Muscle layer of duodenum (tissue), 2 donors: ENCODE results near the gene RNF126.
"Not testable (repeated sequence)": the region's sequence is repeated elsewhere in the genome, so short reads cannot be mapped to it uniquely, and the experiment has no call there.

Experiments
- H3K27ac ChIP-seq: one replicate; pipeline ENCODE4 v1.7.0; 2013; ENCODE audit warnings: mild to moderate bottlenecking, low read length
- H3K27me3 ChIP-seq: one replicate; pipeline ENCODE4 v1.7.0; 2013; ENCODE audit warnings: low read depth, mild to moderate bottlenecking, control low read depth, low read length
- H3K36me3 ChIP-seq, 2 donors: one replicate each; pipeline ENCODE4 v1.7.0; 2013; ENCODE audit warnings: low read length in 2 of 2, control low read depth in 1 of 2, mild to moderate bottlenecking in 1 of 2; ENCODE audit not compliant: insufficient read depth in 2 of 2, control insufficient read depth in 1 of 2
- H3K4me1 ChIP-seq, 2 donors: one replicate each; pipeline ENCODE4 v1.7.0; 2013; ENCODE audit warnings: low read length in 2 of 2, mild to moderate bottlenecking in 2 of 2, control low read depth in 1 of 2, moderate library complexity in 1 of 2; ENCODE audit not compliant: insufficient read depth in 2 of 2, control insufficient read depth in 1 of 2
- H3K4me3 ChIP-seq, 2 donors: one replicate each; pipeline ENCODE4 v1.7.0; 2013; ENCODE audit warnings: low read length in 2 of 2, low read depth in 1 of 2, mild to moderate bottlenecking in 1 of 2
- H3K9me3 ChIP-seq, 2 donors: one replicate each; pipeline ENCODE4 v1.7.0; 2013; ENCODE audit warnings: low read length in 2 of 2, control low read depth in 1 of 2, mild to moderate bottlenecking in 1 of 2; ENCODE audit not compliant: control insufficient read depth in 1 of 2
- donor health status: healthy.

RNF126 gene

GRCh38 chr19:699885-700284, 36.9 kb upstream of the RNF126 start:
- not testable (repeated sequence) for H3K27me3 ChIP-seq, H3K27ac ChIP-seq, H3K9me3 ChIP-seq, H3K36me3 ChIP-seq, H3K4me3 ChIP-seq, H3K4me1 ChIP-seq

GRCh38 chr19:698529-698928, 35.5 kb upstream of the RNF126 start:
- not testable (repeated sequence) for H3K36me3 ChIP-seq, H3K4me3 ChIP-seq, H3K27ac ChIP-seq, H3K9me3 ChIP-seq, H3K4me1 ChIP-seq, H3K27me3 ChIP-seq

GRCh38 chr19:695352-695949, 32.4 kb upstream of the RNF126 start, which contains the start of gene PRSS57:
Gene PRSS57, minus strand, starts transcription at chr19:695452. Its CDS starts 22 bp downstream, at chr19:695430.
- Histone ChIP-seq H3K4me3 (no peak within 1 kb of the TSS), H3K27me3 (peaks cover 3% of the 10 kb centered on the region), H3K27ac (no peak within 1 kb of the TSS), H3K36me3 (no peaks in the 10 kb centered on the region), H3K9me3 (no peaks in the 10 kb centered on the region), H3K4me1 (no peaks in the 10 kb centered on the region)

- H3K27ac ChIP-seq = no peak overlapping the region
- no peaks in the 10 kb centered on the region for H3K9me3 ChIP-seq
- H3K4me3 ChIP-seq = no peak overlapping the region
- no peaks in the 10 kb centered on the region for H3K36me3 ChIP-seq
- peaks cover 3% of the 10 kb centered on the region for H3K27me3 ChIP-seq
- no peaks in the 10 kb centered on the region for H3K4me1 ChIP-seq
Observed at GRCh38 chr19:694481-695351, 31.7 kb upstream of the RNF126 start.

GRCh38 chr19:690203-690602, 27.2 kb upstream of the RNF126 start:
- Histone ChIP-seq H3K4me3 (no peak overlapping the region), H3K36me3 (no peaks in the 10 kb centered on the region), H3K27ac (no peak overlapping the region), H3K9me3 (no peaks in the 10 kb centered on the region), H3K27me3 (no peaks in the 10 kb centered on the region), H3K4me1 (no peaks in the 10 kb centered on the region)

- Histone ChIP-seq H3K9me3 (no peaks in the 10 kb centered on the region), H3K36me3 (no peaks in the 10 kb centered on the region), H3K4me1 (no peaks in the 10 kb centered on the region)
Observed at GRCh38 chr19:688992-689391, 26.0 kb upstream of the RNF126 start.

GRCh38 chr19:688214-688613, 25.2 kb upstream of the RNF126 start:
- Histone ChIP-seq H3K27ac (no peak overlapping the region), H3K9me3 (no peaks in the 10 kb centered on the region), H3K4me3 (no peak overlapping the region), H3K27me3 (no peaks in the 10 kb centered on the region), H3K4me1 (no peaks in the 10 kb centered on the region), H3K36me3 (no peaks in the 10 kb centered on the region)

More at GRCh38 chr19:688992-689391, 26.0 kb upstream of the RNF126 start:
- Histone ChIP-seq H3K27ac (no peak overlapping the region), H3K4me3 (no peak overlapping the region), H3K27me3 (no peaks in the 10 kb centered on the region)

- Histone ChIP-seq H3K9me3 (no peaks in the 10 kb centered on the region), H3K4me1 (no peaks in the 10 kb centered on the region), H3K36me3 (no peaks in the 10 kb centered on the region), H3K27me3 (no peaks in the 10 kb centered on the region), H3K4me3 (no peak overlapping the region), H3K27ac (no peak overlapping the region)
Observed at GRCh38 chr19:687569-688166, 24.7 kb upstream of the RNF126 start.

GRCh38 chr19:686589-687297, 23.7 kb upstream of the RNF126 start:
- Histone ChIP-seq H3K36me3 (peaks cover 0 to 4% of the 10 kb centered on the region in 2 donors), H3K9me3 (no peaks in the 10 kb centered on the region), H3K27ac (no peak overlapping the region), H3K4me3 (no peak overlapping the region), H3K27me3 (no peaks in the 10 kb centered on the region), H3K4me1 (no peaks in the 10 kb centered on the region)

GRCh38 chr19:685454-685931, 22.5 kb upstream of the RNF126 start:
- H3K27me3 ChIP-seq = no peaks in the 10 kb centered on the region

More at GRCh38 chr19:685454-685931, 22.5 kb upstream of the RNF126 start:
- Histone ChIP-seq H3K9me3 (no peaks in the 10 kb centered on the region), H3K4me3 (no peak overlapping the region), H3K27ac (no peak overlapping the region), H3K4me1 (no peaks in the 10 kb centered on the region), H3K36me3 (peaks cover 0 to 6% of the 10 kb centered on the region in 2 donors)
